Testis (tissue), 3 donors: ENCODE data around the gene PDZD4. TPM values are rescaled to one million over a fixed set of nuclear protein-coding genes. Genes with fewer than 3 reads are reported as not detected.

Experiments used
- DNase-seq: peaks from one replicate; pipeline ENCODE4 v3.0.0-alpha.2; 2019
- H3K27ac ChIP-seq, 2 donors: fragments of 200-600 bp; sonication (generic); one replicate each; pipeline ENCODE4 v1.5.1; 2019
- H3K27me3 ChIP-seq: fragments of 200-600 bp; sonication (generic); one replicate; pipeline ENCODE4 v1.5.1; 2019
- H3K36me3 ChIP-seq: fragments of 200-600 bp; sonication (generic); one replicate; pipeline ENCODE4 v1.5.1; 2017; ENCODE audit warnings: low read depth; ENCODE audit errors: missing control alignments
- H3K4me1 ChIP-seq: fragments of 200-600 bp; sonication (generic); one replicate; pipeline ENCODE4 v1.5.1; 2019
- H3K4me3 ChIP-seq, 2 donors: fragments of 200-600 bp; sonication (generic); one replicate each; pipeline ENCODE4 v1.5.1; 2017 to 2019
- H3K9me3 ChIP-seq: fragments of 200-600 bp; sonication (generic); one replicate; pipeline ENCODE4 v1.5.1; 2017
- CTCF ChIP-seq, 3 experiments: fragments of 450-650 bp in 2 of 3; fragments of 200-600 bp in 1 of 3; sonication (generic) in 1 of 3; IDR thresholded peaks; one replicate each; pipeline ENCODE4 v1.5.1; 2016 to 2019; ENCODE audit warnings: antibody characterized with exemption in 3 of 3, mild to moderate bottlenecking in 2 of 3, moderate library complexity in 1 of 3
- POLR2A ChIP-seq: fragments of 450-650 bp; IDR thresholded peaks from one replicate; pipeline ENCODE4 v1.6.1; 2017; ENCODE audit warnings: antibody characterized with exemption, mild to moderate bottlenecking, moderate library complexity
- WGBS, 2 donors: methylation state at CpG; one replicate each; pipeline ENCODE4 v1.1.5; 2018; 5-methylcytosine and 5-hydroxymethylcytosine counted together
- intact Hi-C: fragments of 100-400 bp; cut with DNase I; formaldehyde crosslinking; loops from one replicate; pipeline ENCODE4 v1.15.1; 2023; ENCODE audit warnings: low total_unique reads
- polyA plus RNA-seq: library from polyadenylated mRNA; stranded (reverse); fragments of 350-450 nt; fragmentation: Illumina TruSeq; extraction: RNeasy Lipid Tissue Mini Kit (QIAGEN cat#74804); gene quantifications from one replicate; pipeline ENCODE4 v1.2.3, GENCODE V29; 2014; ENCODE audit warnings: low read depth, low replicate concordance; ENCODE audit not compliant: insufficient read depth
- total RNA-seq, 2 donors: library from RNA; depleted of rRNA; stranded (reverse); fragments of >200 nt; gene quantifications; one replicate each; pipeline ENCODE4 v1.2.3, GENCODE V29; 2016

Gene PDZD4
- total and polyA plus RNA-seq, 3 donors from 2014 or later: 11.2 to 17.2 (median 13.5) TPM

DNA sequence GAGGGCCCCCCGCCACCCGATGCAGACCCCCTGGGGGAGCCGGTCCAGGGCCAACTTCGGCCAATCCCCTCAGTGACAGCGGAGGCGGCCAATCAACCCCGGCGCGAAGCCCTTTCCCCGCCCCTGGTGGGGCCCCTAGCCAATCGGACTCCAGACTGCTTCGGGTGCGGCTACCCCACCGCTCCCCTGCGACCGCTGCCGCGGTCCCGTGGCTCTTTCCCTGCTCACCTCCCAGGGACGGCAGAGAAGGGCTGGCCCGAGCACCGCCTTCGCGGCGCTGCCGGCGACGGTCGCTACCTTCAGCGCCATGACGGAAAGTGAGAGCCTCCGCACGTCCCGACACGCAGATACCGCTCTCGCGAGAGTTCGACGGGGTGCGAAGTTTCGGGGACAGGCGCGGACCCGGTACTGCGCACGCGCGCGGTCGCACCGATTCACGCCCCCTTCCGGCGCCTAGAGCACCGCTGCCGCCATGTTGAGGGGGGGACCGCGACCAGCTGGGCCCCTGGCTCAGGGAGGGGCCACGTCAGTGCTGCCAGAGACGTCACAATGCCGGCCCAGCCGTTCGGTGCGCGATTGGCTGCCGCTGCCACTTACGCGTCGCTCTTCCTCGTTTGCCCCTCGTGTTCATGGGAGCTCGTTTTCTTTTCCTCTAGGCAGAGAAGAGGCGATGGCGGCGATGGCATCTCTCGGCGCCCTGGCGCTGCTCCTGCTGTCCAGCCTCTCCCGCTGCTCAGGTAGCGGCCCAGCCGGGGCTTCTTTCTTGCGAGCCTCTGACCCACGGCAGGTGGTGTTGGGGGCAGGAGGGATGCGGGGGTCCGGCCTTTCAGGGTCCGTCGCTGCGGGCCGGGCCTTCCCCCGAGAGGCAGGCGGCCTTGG lies 36.1 kb downstream of the PDZD4 start, which contains the start of the genes IDH3G and SSR4:
IDH3G (minus strand) TSS at position 358 of the 879 bp plus-strand sequence; CDS start at position 309, 49 bp downstream.
SSR4 (plus strand) TSS at position 651 of the 879 bp plus-strand sequence; CDS start at position 671, 20 bp downstream.
- Histone ChIP-seq H3K9me3 (no peaks in the 10 kb centered on the region), H3K4me3 (peak within 1 kb of the TSS; percentile 60 to 70), H3K27ac (peak within 1 kb of the TSS; percentile 87 to 88), H3K27me3 (no peaks in the 10 kb centered on the region), H3K4me1 (no peaks in the 10 kb centered on the region), H3K36me3 (no peaks in the 10 kb centered on the region)
- TF ChIP-seq POLR2A (no peak), CTCF (IDR thresholded peaks at IDR 0.05) (no peak)
- WGBS, 2 donors: 0% methylated on average over 3 to 7 of the region's 92 CpGs
- peak; percentile 92 for DNase-seq
- intact Hi-C loops: loop anchor here (10.0 kb wide), 1 partner anchor 69 kb away; the partner anchor contains the start of genes ABCD1 and BCAP31

GRCh38 chrX:153793291-153793690 lies 37.1 kb downstream of the PDZD4 start:
- intact Hi-C loops: loop anchor here (10.0 kb wide), 1 partner anchor 68 kb away; the partner anchor contains the start of genes ABCD1 and BCAP31
- no peak for DNase-seq
- 0 to 8% methylated on average over 4 to 6 of the region's 7 CpGs for WGBS, 2 donors
- Histone ChIP-seq H3K4me3 (peak overlapping the region; percentile 60 to 70), H3K27ac (peak overlapping the region in 1 of 2 donors; percentile 88), H3K4me1 (no peaks in the 10 kb centered on the region), H3K9me3 (no peaks in the 10 kb centered on the region), H3K27me3 (no peaks in the 10 kb centered on the region), H3K36me3 (no peaks in the 10 kb centered on the region)
- TF ChIP-seq POLR2A (no peak), CTCF (IDR thresholded peaks at IDR 0.05) (no peak)

- no peaks in the 10 kb centered on the region for H3K4me1 ChIP-seq
- 81 to 83% methylated on average over 1 to 6 of the region's 6 CpGs for WGBS, 2 donors
- H3K27ac ChIP-seq: no peak overlapping the region
- H3K4me3 ChIP-seq: no peak overlapping the region
- H3K9me3 ChIP-seq: no peaks in the 10 kb centered on the region
- no peak for DNase-seq
- no peaks in the 10 kb centered on the region for H3K27me3 ChIP-seq
- H3K36me3 ChIP-seq: no peaks in the 10 kb centered on the region
- TF ChIP-seq CTCF (IDR thresholded peaks at IDR 0.05) (no peak), POLR2A (no peak)
- intact Hi-C loops: loop anchor here (10.0 kb wide), 1 partner anchor 68 kb away; the partner anchor contains the start of genes ABCD1 and BCAP31
Measured at GRCh38 chrX:153792368-153792767, 38.0 kb downstream of the PDZD4 start.

DNA sequence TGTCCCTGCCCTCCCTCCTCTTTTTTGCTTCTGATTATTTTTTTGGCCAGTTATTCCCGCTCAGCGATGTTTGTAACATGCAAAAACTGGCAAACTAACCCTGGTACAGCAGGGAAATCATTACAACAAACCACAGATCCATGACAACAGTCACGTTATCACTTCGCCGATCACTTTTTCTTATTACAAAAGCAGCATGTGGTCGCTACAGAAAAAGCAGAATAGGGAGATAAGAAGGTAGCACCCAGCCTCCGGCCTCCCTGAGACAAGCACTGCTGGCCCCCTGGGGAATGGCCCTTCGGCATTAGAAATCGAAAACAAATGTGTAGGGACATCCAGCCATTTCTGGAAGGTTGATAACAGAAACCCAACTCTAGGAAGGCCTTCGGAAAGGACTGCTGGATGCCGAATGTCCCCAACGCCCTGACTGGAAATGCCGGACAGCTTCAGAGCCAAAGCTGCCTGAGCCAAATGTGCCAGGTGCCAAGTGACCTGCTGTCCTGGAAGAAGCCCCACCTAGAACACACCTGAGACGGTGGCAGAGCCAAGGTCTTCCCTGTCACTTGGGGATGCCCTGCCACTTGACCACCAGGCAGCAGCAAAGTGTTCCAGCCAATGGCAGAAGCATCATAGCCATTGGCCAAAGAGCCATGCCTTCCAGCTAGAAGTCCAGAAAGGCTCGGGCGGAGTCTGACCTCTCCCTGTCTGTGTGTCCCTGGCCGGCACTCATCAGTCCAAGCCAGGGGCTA lies 39.1 kb downstream of the PDZD4 start:
- Histone ChIP-seq H3K9me3 (no peaks in the 10 kb centered on the region), H3K36me3 (no peaks in the 10 kb centered on the region), H3K4me1 (no peaks in the 10 kb centered on the region), H3K27ac (no peak overlapping the region), H3K4me3 (no peak overlapping the region), H3K27me3 (no peaks in the 10 kb centered on the region)
- DNase-seq: no peak
- intact Hi-C loops: loop anchor here (10.0 kb wide), 1 partner anchor 66 kb away; the partner anchor contains the start of genes ABCD1 and BCAP31
- TF ChIP-seq POLR2A (no peak), CTCF (IDR thresholded peaks at IDR 0.05) (no peak)
- WGBS, 2 donors: 85 to 91% methylated on average over 12 to 15 of the region's 17 CpGs
